HG03439 (cell line): ENCODE measurements around the gene SLC4A7.
"Not testable (repeated sequence)": the region's sequence is repeated elsewhere in the genome, so short reads cannot be mapped to it uniquely, and the experiment has no call there.

ENCODE experiments used
- ATAC-seq: cut with Tn5 transposase; IDR thresholded peaks from one replicate; pipeline ENCODE4 v1.9.1; 2021; ENCODE audit warnings: mild to moderate bottlenecking, moderate library complexity; ENCODE audit not compliant: unreplicated experiment

The SLC4A7 gene

DNA sequence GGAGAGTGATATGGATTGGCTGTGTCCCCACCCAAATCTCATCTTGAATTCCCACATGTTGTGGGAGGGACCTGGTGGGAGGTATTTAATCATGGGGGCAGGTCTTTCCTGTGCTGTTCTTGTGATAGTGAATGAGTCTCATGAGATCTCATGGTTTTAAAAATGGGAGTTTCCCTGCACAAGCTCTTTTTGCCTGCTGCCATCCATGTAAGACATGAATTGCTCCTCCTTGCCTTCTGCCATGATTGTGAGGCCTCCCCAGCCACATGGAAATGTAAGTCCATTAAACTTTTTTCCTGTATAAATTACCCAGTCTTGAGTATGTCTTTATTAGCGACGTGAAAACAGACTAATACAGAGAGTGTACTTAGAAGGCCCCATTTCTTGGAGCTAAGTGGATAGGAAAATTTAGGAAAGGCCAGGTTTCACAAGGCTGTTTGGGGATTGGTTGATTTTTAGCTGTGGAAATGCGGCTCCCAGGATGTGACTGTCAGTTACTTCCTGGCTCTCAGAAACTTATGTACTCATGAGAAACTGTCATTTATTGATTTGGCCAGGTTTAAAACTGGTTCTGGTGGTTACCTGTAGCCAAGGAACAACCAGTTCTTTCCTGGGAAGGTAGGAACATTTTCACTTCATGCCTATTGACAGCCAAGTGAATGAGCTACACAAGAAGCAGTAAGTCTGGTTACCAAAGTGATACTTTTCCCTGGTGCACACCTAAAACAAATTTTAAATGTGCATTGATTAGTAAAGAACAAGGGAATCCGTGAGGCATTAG, 155.0 kb downstream of the SLC4A7 start:
- ATAC-seq, result not testable (repeated sequence)

DNA sequence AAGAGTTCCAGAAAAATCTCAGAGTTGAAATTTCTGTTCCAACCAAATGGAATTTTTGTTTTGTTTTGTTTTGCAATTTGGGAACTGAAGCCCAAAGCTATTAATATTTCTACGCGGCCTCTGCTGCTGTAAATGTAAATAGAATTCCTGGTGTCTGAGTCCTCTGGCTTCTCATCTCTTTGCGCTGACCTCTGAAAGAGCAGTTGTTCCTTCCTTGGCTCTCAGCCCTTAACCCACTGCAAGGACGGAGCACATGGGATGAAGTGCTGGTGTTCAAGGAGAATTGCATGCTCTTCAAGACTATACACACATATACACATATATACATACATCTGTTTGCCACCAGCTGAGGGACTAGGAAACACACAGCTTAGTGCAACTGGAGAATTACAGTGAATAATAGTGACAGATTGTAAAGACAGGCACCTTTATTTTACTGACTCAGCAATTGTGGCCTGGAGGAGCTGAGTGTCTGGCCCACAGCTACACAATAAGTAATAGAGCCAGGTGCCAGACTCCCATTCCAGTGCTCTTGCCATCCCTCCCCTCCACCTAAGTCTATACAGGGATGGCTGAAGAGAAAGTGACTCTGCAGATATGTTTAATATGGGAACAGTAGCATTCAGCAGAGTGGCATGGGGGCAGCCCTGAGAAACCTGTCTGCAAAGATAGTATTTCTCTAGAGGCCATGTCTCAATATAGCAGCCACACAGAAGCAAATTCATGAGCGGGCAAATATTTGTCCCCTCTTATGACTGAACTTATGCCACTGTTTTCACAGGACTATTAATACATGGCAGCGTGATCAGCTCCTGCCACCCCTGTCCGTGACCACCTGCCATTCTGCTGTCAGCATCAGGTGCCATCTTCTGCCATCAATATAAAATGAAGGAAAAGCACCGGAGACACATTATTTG, 157.3 kb downstream of the SLC4A7 start:
- ATAC-seq, result no peak

DNA sequence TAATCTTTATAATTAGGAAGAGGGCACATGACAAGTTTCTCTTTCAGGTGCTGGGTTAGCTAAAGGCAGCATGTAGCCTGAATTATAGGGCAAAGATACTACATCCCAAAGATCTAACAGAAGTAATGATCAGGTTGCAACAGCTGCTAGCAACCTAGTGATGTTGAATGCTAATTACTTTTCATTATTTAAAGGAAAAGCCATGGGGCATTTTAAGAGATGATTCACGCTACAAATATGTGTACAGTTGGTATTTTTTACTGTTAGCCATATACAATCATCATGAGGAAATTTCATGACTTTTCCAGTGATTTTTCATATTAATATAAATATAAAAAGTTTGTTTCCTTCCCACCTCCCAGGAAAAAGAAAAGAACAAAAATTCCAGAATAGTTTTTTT, 158.0 kb downstream of the SLC4A7 start:
- no peak for ATAC-seq

DNA sequence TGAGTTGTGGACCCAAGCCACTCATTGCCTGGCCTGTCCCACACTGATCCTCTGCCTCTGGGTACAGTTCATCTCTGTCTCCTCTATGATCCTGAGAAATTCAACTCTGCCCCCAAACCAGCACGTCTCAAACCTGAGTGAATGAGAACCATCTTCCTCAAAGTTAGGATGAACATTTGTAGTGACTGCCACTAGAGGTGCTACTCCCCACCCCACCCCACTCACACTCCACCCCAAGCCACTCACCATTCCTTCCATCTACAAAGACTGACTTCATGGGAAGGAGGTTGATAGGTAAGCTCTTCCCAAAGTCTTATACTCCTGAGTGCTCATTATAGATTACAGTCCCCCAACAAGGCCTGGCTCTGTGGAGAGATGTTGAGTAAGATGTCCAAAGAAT, 158.8 kb downstream of the SLC4A7 start:
- no peak for ATAC-seq

DNA sequence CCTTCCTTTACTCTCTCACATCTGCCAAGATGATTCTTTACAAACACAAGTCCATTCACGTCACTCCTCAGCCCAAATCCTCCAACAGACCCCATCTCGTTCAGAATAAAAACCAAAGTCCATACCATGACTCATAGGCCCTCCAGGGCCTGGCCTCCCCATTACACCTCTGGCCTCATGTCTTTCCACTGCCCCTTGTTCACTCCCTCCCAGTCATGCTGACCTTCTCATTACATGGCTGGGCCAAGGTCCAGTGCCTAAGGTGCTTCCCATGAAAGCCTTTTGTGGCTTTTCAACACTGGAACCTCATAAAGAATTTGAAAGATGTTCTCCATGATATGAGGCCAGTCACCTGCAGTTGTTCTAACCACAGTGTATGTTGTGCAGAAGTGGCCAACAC, 159.5 kb downstream of the SLC4A7 start:
- no peak for ATAC-seq

DNA sequence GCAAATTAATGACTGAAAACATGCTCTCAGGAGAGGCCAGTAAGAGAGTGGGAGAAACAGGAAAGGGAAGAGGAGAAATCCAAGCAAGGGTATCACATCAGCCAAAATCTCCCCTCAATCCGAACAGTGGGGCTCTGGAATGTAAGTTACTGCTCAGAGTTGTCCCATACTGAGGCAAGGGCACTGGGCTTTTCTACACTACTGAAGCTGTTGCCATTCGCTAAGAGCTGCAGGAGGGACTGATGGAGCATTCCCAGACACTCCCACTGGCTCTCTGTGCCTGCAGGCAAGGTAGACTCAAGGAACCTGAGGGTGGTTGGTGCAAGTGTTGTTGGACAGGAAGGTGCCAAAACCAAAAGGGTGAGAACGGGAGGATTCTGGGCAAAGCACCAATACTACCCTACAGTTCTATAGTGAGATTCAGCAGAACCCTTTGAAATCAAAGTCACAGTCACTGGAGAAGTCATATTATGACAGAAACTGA, 161.1 kb downstream of the SLC4A7 start:
- no peak for ATAC-seq
